ENCODE data around the gene SCGB1A1. TPM values are rescaled to one million over a fixed set of nuclear protein-coding genes. Genes with fewer than 3 reads are reported as not detected.

Gene SCGB1A1
- total and polyA plus RNA-seq, 2 donors (not counting 1 experiment from before 2014, with no cell fraction given) = not detected

DNA sequence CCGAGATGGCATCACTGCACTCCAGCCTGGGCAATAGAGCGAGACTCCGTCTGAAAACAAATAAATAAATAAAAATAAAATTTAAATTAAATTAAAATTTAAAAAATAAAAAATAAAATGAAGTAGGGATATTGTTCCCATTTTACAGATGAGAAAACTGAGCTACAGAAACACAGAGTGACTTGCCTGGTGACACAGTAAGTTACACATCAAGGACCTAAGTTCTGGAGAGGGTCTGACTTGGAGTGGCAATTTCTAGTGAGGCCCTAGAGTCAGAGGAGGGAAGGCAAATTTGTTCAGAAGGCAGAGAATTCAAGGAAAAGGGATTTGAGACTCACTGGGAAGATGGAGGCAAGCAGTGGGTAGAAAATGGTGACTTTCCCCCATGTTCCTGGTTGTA lies 2.0 kb downstream of the SCGB1A1 start:
- Histone ChIP-seq H3K4me2 (replicated peaks; ENCODE audit: low read depth, low read length, poor library complexity, severe bottlenecking) (no peak overlapping the region), H3K9me3 (ENCODE audit: control extremely low read depth in 1 of 3, control insufficient read depth in 2 of 3, insufficient read depth in 1 of 3, low read length in 2 of 3) (no peaks in the 10 kb centered on the region), H3K79me2 (ENCODE audit: control insufficient read depth, insufficient read depth, low read length) (no peaks in the 10 kb centered on the region), H2AFZ (ENCODE audit: insufficient read depth, low read depth, low read length, poor library complexity, severe bottlenecking) (no peak overlapping the region), H4K20me1 (ENCODE audit: control insufficient read depth, insufficient read depth, low read length, poor library complexity, severe bottlenecking) (no peaks in the 10 kb centered on the region), H3K27ac (ENCODE audit: low read length in 2 of 2) (no peak overlapping the region), H3K36me3 (replicated peaks in 1 of 2; ENCODE audit: control extremely low read depth in 1 of 2, control insufficient read depth in 1 of 2, extremely low read depth in 1 of 2, insufficient read depth in 2 of 2, low read length in 1 of 2) (no peaks in the 10 kb centered on the region), H3K9ac (ENCODE audit: low read length) (no peak overlapping the region), H3K4me3 (ENCODE audit: control extremely low read depth in 1 of 5, extremely low read depth in 1 of 5, insufficient read depth in 1 of 5, low read depth in 2 of 5, low read length in 4 of 5) (no peak overlapping the region), H3K27me3 (replicated peaks in 1 of 4; ENCODE audit: control extremely low read depth in 1 of 4, control insufficient read depth in 3 of 4, insufficient read depth in 4 of 4, low read length in 3 of 4) (peaks cover 0 to 2% (median 0%) of the 10 kb centered on the region in 4 experiments), H3K4me1 (ENCODE audit: control insufficient read depth in 2 of 2, insufficient read depth in 2 of 2, low read length in 2 of 2) (peaks cover 4 to 7% of the 10 kb centered on the region in 2 donors)
- Mint-ChIP-seq H3K4me1 (peaks cover 3% of the 10 kb centered on the region), H3K9me3 (ENCODE audit: insufficient read depth) (no peaks in the 10 kb centered on the region), H3K27me3 (peaks cover 11% of the 10 kb centered on the region), H3K27ac (no peak overlapping the region), H3K4me3 (no peak overlapping the region)
- POLR2A ChIA-PET = interaction anchor here (0.5 kb wide), 1 partner anchor 24 kb away, joined by 3 read pairs; no protein-coding TSS in a partner anchor
- ATAC-seq (ENCODE audit: low read depth) = no peak
- no CpG with 5 or more reads among the region's 3 CpGs for WGBS (ENCODE audit: insufficient coverage)
- CTCF ChIA-PET = interaction anchor here (10.8 to 11.8 kb wide), 2 partner anchors 120 to 139 kb away, joined by 207 to 339 read pairs; no protein-coding TSS in a partner anchor
- no peak for DNase-seq
- TF ChIP-seq, protein P1, sequence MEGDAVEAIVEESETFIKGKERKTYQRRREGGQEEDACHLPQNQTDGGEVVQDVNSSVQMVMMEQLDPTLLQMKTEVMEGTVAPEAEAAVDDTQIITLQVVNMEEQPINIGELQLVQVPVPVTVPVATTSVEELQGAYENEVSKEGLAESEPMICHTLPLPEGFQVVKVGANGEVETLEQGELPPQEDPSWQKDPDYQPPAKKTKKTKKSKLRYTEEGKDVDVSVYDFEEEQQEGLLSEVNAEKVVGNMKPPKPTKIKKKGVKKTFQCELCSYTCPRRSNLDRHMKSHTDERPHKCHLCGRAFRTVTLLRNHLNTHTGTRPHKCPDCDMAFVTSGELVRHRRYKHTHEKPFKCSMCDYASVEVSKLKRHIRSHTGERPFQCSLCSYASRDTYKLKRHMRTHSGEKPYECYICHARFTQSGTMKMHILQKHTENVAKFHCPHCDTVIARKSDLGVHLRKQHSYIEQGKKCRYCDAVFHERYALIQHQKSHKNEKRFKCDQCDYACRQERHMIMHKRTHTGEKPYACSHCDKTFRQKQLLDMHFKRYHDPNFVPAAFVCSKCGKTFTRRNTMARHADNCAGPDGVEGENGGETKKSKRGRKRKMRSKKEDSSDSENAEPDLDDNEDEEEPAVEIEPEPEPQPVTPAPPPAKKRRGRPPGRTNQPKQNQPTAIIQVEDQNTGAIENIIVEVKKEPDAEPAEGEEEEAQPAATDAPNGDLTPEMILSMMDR (IDR thresholded peaks at IDR 0.05) = no peak
- TF ChIP-seq EZH2 (IDR thresholded peaks at IDR 0.05; ENCODE audit: borderline replicate concordance, insufficient read depth, low read depth, low read length, poor library complexity, severe bottlenecking) = no peak
- intact Hi-C loops (cut with micrococcal nuclease) = loop anchor here (5.0 kb wide), 1 partner anchor 461 kb away; the partner anchor contains the start of gene SLC3A2

DNA sequence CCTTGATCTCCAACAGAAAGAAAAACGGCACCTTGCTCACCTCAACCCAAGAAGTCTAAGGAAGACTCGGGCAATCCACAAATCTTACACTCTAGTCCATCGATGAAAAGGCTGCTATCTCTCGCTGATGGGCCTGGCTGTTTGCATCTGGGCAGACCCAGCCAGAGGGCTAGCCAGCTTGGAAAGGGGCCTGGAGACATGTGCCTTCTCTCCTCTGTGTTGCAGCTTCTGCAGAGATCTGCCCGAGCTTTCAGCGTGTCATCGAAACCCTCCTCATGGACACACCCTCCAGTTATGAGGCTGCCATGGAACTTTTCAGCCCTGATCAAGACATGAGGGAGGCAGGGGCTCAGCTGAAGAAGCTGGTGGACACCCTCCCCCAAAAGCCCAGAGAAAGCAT lies 3.2 kb downstream of the SCGB1A1 start:
- H3K9me3 Mint-ChIP-seq (ENCODE audit: insufficient read depth) = no peaks in the 10 kb centered on the region
- peaks cover 4 to 7% of the 10 kb centered on the region in 2 donors for H3K4me1 ChIP-seq (ENCODE audit: control insufficient read depth in 2 of 2, insufficient read depth in 2 of 2, low read length in 2 of 2)
- ChIA-PET POLR2A (no interaction called here), CTCF (interaction anchor here (1.2 to 11.8 kb wide), 7 partner anchors 12 to 272 kb away, joined by 3 to 339 read pairs (median 8); no protein-coding TSS in a partner anchor)
- no peak overlapping the region for H3K4me3 ChIP-seq (ENCODE audit: control extremely low read depth in 1 of 5, extremely low read depth in 1 of 5, insufficient read depth in 1 of 5, low read depth in 2 of 5, low read length in 4 of 5)
- H3K4me2 ChIP-seq (replicated peaks; ENCODE audit: low read depth, low read length, poor library complexity, severe bottlenecking) = no peak overlapping the region
- H3K27ac Mint-ChIP-seq = no peak overlapping the region
- no peaks in the 10 kb centered on the region for H3K36me3 ChIP-seq (replicated peaks in 1 of 2; ENCODE audit: control extremely low read depth in 1 of 2, control insufficient read depth in 1 of 2, extremely low read depth in 1 of 2, insufficient read depth in 2 of 2, low read length in 1 of 2)
- no peak overlapping the region for H3K9ac ChIP-seq (ENCODE audit: low read length)
- no peak overlapping the region for H3K4me3 Mint-ChIP-seq
- peaks cover 11% of the 10 kb centered on the region for H3K27me3 Mint-ChIP-seq
- no peak for TF ChIP-seq EZH2 (IDR thresholded peaks at IDR 0.05; ENCODE audit: borderline replicate concordance, insufficient read depth, low read depth, low read length, poor library complexity, severe bottlenecking)
- TF ChIP-seq, protein P1 (IDR thresholded peaks at IDR 0.05) = no peak
- 96% methylated on average over 6 of the region's 7 CpGs for WGBS (ENCODE audit: insufficient coverage)
- DNase-seq (no peak), ATAC-seq (ENCODE audit: low read depth) (no peak)
- H2AFZ ChIP-seq (ENCODE audit: insufficient read depth, low read depth, low read length, poor library complexity, severe bottlenecking) = no peak overlapping the region
- no peaks in the 10 kb centered on the region for H3K9me3 ChIP-seq (ENCODE audit: control extremely low read depth in 1 of 3, control insufficient read depth in 2 of 3, insufficient read depth in 1 of 3, low read length in 2 of 3)
- intact Hi-C loops (cut with micrococcal nuclease) = loop anchor here (5.0 kb wide), 1 partner anchor 460 kb away; the partner anchor contains the start of gene SLC3A2
- no peak overlapping the region for H3K27ac ChIP-seq (ENCODE audit: low read length in 2 of 2)
- H3K27me3 ChIP-seq (replicated peaks in 1 of 4; ENCODE audit: control extremely low read depth in 1 of 4, control insufficient read depth in 3 of 4, insufficient read depth in 4 of 4, low read length in 3 of 4) = peaks cover 0 to 2% (median 0%) of the 10 kb centered on the region in 4 experiments
- H3K79me2 ChIP-seq (ENCODE audit: control insufficient read depth, insufficient read depth, low read length) = no peaks in the 10 kb centered on the region
- H4K20me1 ChIP-seq (ENCODE audit: control insufficient read depth, insufficient read depth, low read length, poor library complexity, severe bottlenecking) = no peaks in the 10 kb centered on the region
- peaks cover 3% of the 10 kb centered on the region for H3K4me1 Mint-ChIP-seq

All from B cell (primary cell).